Superior temporal gyrus (tissue), 1 donor: ENCODE results near the gene NUP214.

Experiments
- DNase-seq: peaks from one replicate; pipeline ENCODE4 v3.0.0-alpha.2; 2016; ENCODE audit errors: extremely low spot score

NUP214 gene

DNA sequence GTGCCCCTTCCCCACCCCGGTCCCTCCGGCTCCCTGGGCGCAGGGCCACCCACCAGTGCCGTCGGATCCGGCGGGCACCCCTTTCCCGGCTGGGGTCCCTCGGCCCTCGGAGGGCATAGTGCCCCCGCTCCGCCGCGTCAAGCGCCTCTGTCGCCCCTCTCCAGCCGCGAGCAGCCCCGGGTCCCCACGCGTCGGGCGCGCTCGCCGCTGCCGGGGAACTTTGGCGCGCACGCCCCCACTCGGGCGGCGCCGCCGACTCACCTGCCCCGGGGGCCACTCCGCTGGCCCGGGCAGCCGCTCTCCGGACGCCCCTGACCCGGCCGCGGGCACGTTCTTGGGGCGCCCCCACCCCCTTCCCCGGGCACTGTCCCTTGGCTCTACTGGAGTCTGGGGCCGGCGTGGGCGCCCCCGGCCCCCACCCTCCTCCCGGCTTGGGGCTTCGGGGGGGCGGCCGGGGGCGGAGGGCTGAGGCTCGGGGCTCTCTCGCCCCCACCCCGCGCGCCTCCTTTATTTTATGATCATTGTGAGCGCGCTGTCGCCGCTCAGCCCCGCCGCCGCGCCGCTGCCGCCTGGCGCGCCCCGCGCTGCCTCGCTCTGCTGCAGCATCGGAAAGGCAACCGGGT lies 152.0 kb downstream of the NUP214 start:
- DNase-seq: no peak

GRCh38 chr9:131277910-131278701 lies 152.7 kb downstream of the NUP214 start:
- DNase-seq: peak; percentile 87

DNA sequence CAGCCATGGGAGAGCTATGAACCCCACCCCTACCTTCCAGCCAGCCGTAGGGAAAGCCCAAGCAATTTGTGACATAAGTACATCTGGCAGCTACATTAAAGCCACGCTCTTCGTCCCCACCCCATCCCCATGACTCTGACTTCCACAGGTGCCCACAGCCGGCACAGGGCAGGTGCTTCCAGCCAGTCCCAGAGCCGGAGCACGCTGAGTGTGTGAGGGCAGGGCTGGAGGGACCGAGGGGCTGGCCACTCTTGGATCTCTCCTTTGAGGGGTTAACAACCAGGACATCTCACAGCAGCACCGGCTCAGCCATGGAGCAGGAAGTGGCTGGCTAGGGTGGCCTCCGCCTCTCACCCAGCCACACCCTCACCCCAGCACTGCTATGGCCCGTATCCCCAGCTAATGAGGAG lies 153.3 kb downstream of the NUP214 start:
- DNase-seq: no peak

GRCh38 chr9:131279196-131279862 lies 153.9 kb downstream of the NUP214 start:
- no peak for DNase-seq

GRCh38 chr9:131279863-131280570 lies 154.6 kb downstream of the NUP214 start:
- DNase-seq: no peak

- DNase-seq: no peak
These were observed 155.3 kb downstream of the NUP214 start for GRCh38 chr9:131280660-131281059.

DNA sequence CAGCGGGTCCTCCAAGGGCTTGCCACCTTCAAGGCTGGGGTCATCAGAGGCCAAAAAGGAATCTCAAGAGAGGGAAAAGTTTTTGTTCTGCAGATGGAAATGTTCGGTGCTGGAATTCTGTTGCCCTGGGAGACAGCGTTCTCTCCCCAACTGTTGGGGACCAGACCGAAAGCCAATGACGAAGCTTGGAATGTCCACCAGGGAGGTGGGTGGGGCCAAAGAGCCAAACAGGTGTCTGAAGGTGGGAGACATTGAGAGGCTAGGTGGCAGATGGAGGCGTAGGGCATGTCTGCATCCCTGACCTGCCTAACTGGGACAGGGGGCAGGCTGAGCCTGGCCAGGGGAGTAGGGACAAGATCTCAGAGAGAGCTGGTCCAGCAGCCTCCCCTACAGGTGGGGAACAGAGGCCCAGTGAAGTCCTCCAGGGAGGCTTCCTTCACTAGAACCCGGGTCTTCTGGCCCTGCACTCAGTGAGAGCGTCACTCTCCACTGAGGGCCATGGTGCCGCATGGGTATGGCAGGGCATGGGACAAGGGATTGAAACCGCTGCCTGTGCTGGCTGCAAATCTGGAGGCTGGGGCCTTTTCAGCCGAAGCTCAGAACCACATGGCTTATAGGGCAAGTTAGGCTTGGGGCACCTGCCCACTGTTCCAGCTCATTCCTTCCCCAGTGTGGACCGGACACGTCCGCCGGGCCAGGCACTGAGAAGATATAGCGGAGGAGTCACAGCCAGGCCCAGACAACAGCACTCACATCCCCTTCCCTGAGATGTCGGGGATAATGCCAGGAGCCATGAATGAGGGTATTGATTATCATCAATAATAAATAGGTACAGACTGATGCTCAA lies 156.0 kb downstream of the NUP214 start:
- DNase-seq: no peak

DNA sequence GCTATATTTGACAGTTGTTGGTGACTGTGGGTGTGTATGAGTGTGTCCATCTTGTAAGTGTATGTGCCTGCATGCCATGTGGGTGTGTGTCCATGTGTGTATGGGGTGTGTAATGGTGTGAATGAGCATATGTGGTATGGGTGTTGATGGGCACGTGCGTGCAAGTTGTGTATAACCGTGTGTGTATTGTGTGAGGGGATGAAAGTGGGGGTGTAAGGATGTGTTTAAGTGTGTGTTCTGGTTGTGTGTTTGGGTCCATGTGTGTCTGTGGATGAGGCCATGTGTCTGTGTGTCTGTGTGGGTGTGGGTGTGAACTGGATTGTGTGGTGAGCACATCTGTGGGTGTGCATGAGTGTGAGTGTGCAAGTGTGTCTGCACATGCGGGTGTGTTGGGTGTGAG lies 156.8 kb downstream of the NUP214 start:
- no peak for DNase-seq

GRCh38 chr9:131282688-131283422 lies 157.5 kb downstream of the NUP214 start:
- no peak for DNase-seq
